A549 (cell line): ENCODE measurements around the gene SYDE1. TPM values are rescaled to one million over a fixed set of nuclear protein-coding genes. Genes with fewer than 3 reads are reported as not detected.

Experiments used
- ATAC-seq, 2 experiments: fragments of 200-7000 bp in 1 of 2; fragments of >200 bp in 1 of 2; cut with Nextera tagmentation in 1 of 2; cut with Tn5 transposase in 1 of 2; 3 replicates each; pipeline versions ENCODE4 v1.8.0 to v1.9.1; 2018 to 2020; ENCODE audit warnings: mild to moderate bottlenecking in 1 of 2, moderate library complexity in 1 of 2
- CTCF ChIA-PET: fragments of 300-600 bp; sonication (Branson Sonifier 250); formaldehyde crosslinking; extraction: SDS; loops from one replicate; lab custom pipeline; 2021; ENCODE audit warnings: antibody characterized with exemption, inconsistent platforms; lab: Yijun Ruan, JAX
- POLR2A ChIA-PET: fragments of 350-600 bp; formaldehyde crosslinking; extraction: SDS; loops from one replicate; lab custom pipeline; 2021; ENCODE audit warnings: antibody characterized with exemption, inconsistent platforms; lab: Yijun Ruan, JAX
- DNase-seq, 2 experiments: peaks; one replicate each; pipeline versions ENCODE4 v3.0.0 to v3.0.0-alpha.2; 2011 to 2016; ENCODE audit warnings: low read depth in 1 of 2, low spot score in 1 of 2
- FAIRE-seq: peaks from 2 replicates; lab custom pipeline; 2011; peaks lifted over from hg19 to GRCh38; lab: Jason Lieb, UNC
- H3K27ac ChIP-seq, 2 experiments: fragments of >200 bp; sonication (Bioruptor Twin); formaldehyde crosslinking; 3 replicates each; pipeline ENCODE4 v1.5.1; 2016 to 2017
- H3K4me1 ChIP-seq: fragments of >200 bp; sonication (Bioruptor Twin); formaldehyde crosslinking; 3 replicates; pipeline ENCODE4 v1.6.1; 2016
- H3K4me2 ChIP-seq: fragments of >200 bp; sonication (Bioruptor Twin); formaldehyde crosslinking; 3 replicates; pipeline ENCODE4 v1.6.1; 2016
- H3K4me3 ChIP-seq: fragments of >200 bp; sonication (Bioruptor Twin); formaldehyde crosslinking; 3 replicates; pipeline ENCODE4 v1.5.1; 2016
- H3K9me3 ChIP-seq: fragments of >200 bp; sonication (Bioruptor Twin); formaldehyde crosslinking; 3 replicates; pipeline ENCODE4 v1.6.1; 2016
- BCL3 ChIP-seq: fragments of >200 bp; sonication (Bioruptor Twin); formaldehyde crosslinking; IDR thresholded peaks from 3 replicates; pipeline ENCODE4 v1.6.1; 2016
- CBX8 ChIP-seq: fragments of 200-600 bp; sonication (generic); IDR thresholded peaks from 2 replicates; pipeline ENCODE4 v1.6.1; 2016
- CEBPB ChIP-seq, 2 experiments: fragments of >200 bp in 1 of 2; sonication (Bioruptor Twin) in 1 of 2; formaldehyde crosslinking in 1 of 2; IDR thresholded peaks; 2 replicates each; pipeline ENCODE4 v1.6.1; 2012 to 2016
- CHD4 ChIP-seq: fragments of 200-600 bp; sonication (generic); IDR thresholded peaks from 2 replicates; pipeline ENCODE4 v1.6.1; 2016; ENCODE audit warnings: antibody characterized with exemption, mild to moderate bottlenecking, borderline replicate concordance
- CTCF ChIP-seq: fragments of >200 bp; sonication (Bioruptor Twin); formaldehyde crosslinking; IDR thresholded peaks from 3 replicates; pipeline ENCODE4 v1.5.1; 2016
- E2F6 ChIP-seq: IDR thresholded peaks from 2 replicates; pipeline ENCODE4 v1.6.1; 2012; ENCODE audit warnings: low read depth, borderline replicate concordance
- EHMT2 ChIP-seq: fragments of 200-600 bp; sonication (generic); IDR thresholded peaks from 2 replicates; pipeline ENCODE4 v1.6.1; 2016; ENCODE audit warnings: antibody characterized with exemption, low read depth, mild to moderate bottlenecking, moderate library complexity
- ESRRA ChIP-seq: fragments of 150-350 bp; IDR thresholded peaks from 2 replicates; pipeline ENCODE4 v1.6.1; 2014; ENCODE audit warnings: mild to moderate bottlenecking, low read length, borderline replicate concordance
- FOSL2 ChIP-seq, 2 experiments: fragments of 450-650 bp in 1 of 2; fragments of >200 bp in 1 of 2; sonication (Bioruptor Twin) in 1 of 2; formaldehyde crosslinking; IDR thresholded peaks; 2 replicates each; pipeline versions ENCODE4 v1.5.0 to v1.6.1; 2016 to 2020; ENCODE audit warnings: mild to moderate bottlenecking in 1 of 2, moderate library complexity in 1 of 2
- GATA3 ChIP-seq: IDR thresholded peaks from 2 replicates; pipeline ENCODE4 v1.6.1; 2012; ENCODE audit warnings: borderline replicate concordance
- HDAC2 ChIP-seq: fragments of 200-600 bp; sonication (generic); IDR thresholded peaks from 2 replicates; pipeline ENCODE4 v1.6.1; 2016
- HES2 ChIP-seq: fragments of >200 bp; sonication (Bioruptor Twin); formaldehyde crosslinking; IDR thresholded peaks from 2 replicates; pipeline ENCODE4 v1.6.1; 2016
- HMGXB4 ChIP-seq: fragments of 250-450 bp; sonication (Bioruptor Pico); IDR thresholded peaks from 2 replicates; pipeline ENCODE4 v1.5.0; 2021; ENCODE audit warnings: mild to moderate bottlenecking, moderate library complexity, borderline replicate concordance
- HOXB13 ChIP-seq: fragments of 250-450 bp; sonication (Bioruptor Pico); IDR thresholded peaks from 2 replicates; pipeline ENCODE4 v1.5.0; 2020; ENCODE audit warnings: low read depth, mild to moderate bottlenecking, moderate library complexity
- JUNB ChIP-seq: fragments of >200 bp; sonication (Bioruptor Twin); formaldehyde crosslinking; IDR thresholded peaks from 2 replicates; pipeline ENCODE4 v1.6.1; 2016
- MAX ChIP-seq: IDR thresholded peaks from 2 replicates; pipeline ENCODE4 v1.6.1; 2012
- POLR2A ChIP-seq: IDR thresholded peaks from 2 replicates; pipeline ENCODE4 v1.6.1; 2012; ENCODE audit warnings: mild to moderate bottlenecking, low read length
- POLR2AphosphoS2 ChIP-seq: conservative IDR thresholded peaks from 2 replicates; pipeline ENCODE4 v1.6.1; 2012; ENCODE audit warnings: low read length, improper control_type of control experiment, inconsistent platforms
- RAD21 ChIP-seq, 2 experiments: fragments of >200 bp in 1 of 2; sonication (Bioruptor Twin) in 1 of 2; formaldehyde crosslinking in 1 of 2; IDR thresholded peaks in 1 of 2; conservative IDR thresholded peaks in 1 of 2; 2 replicates in 1 of 2; 3 replicates in 1 of 2; pipeline ENCODE4 v1.6.1; 2012 to 2018; ENCODE audit warnings: inconsistent platforms in 1 of 2
- RFX5 ChIP-seq: fragments of 450-650 bp; IDR thresholded peaks from 2 replicates; pipeline ENCODE4 v1.7.1; 2014; ENCODE audit warnings: antibody characterized with exemption, mild to moderate bottlenecking, moderate library complexity
- RNF2 ChIP-seq: fragments of 200-600 bp; sonication (generic); IDR thresholded peaks from 2 replicates; pipeline ENCODE4 v1.6.1; 2016; ENCODE audit warnings: low read depth, mild to moderate bottlenecking, antibody characterized with exemption, moderate library complexity, borderline replicate concordance
- ZNF302 ChIP-seq: fragments of 250-450 bp; sonication (Bioruptor Pico); IDR thresholded peaks from 2 replicates; pipeline ENCODE4 v1.9.0; 2021; ENCODE audit warnings: inconsistent platforms, mild to moderate bottlenecking, moderate library complexity
- WGBS: methylation state at CpG from one replicate; pipeline ENCODE4 v1.1.6; 2017; ENCODE audit errors: missing lambda C conversion rate; 5-methylcytosine and 5-hydroxymethylcytosine counted together
- polyA plus RNA-seq, 4 experiments: library from polyadenylated mRNA; depleted of rRNA in 3 of 4; stranded (reverse); fragments of >200 nt; fragmentation: RNase III in 1 of 4; extraction: RNeasy Plus Mini Kit Qiagen cat#74134 plus additional on column Dnase treatment in 1 of 4; gene quantifications; 2 replicates in 3 of 4; 3 replicates in 1 of 4; pipeline ENCODE4 v1.2.3, GENCODE V29; 2011 to 2017

SYDE1 gene
- polyA plus RNA-seq, 2 of the 4 experiments (the other 2 are of a cell fraction): 5.5 to 8.8 TPM

- H3K27ac ChIP-seq: no peak overlapping the region
- no peak for FAIRE-seq
- ChIA-PET POLR2A (no interaction called here), CTCF (interaction anchor here (1.7 kb wide), 1 partner anchor 18 kb away, joined by 5 read pairs; no protein-coding TSS in a partner anchor)
- peaks cover 6% of the 10 kb centered on the region; the same call in 2 of the 3 replicates for H3K4me1 ChIP-seq
- no peaks in the 10 kb centered on the region for H3K9me3 ChIP-seq
- no peak overlapping the region for H3K4me3 ChIP-seq
- no peak for TF ChIP-seq MAX
- no peak for TF ChIP-seq RAD21 (conservative IDR thresholded peaks at IDR 0.05 in 1 of 2, IDR thresholded peaks at IDR 0.05 in 1 of 2)
- TF ChIP-seq GATA3: no peak
- no peak for TF ChIP-seq HDAC2
- no peak for TF ChIP-seq E2F6
- TF ChIP-seq EHMT2: no peak
- H3K4me2 ChIP-seq: no peak overlapping the region
- WGBS: no CpG with 5 or more reads among the region's 17 CpGs
- DNase-seq: no peak
- ATAC-seq: no peak
Observed at GRCh38 chr19:15110418-15110815, 3.2 kb downstream of the SYDE1 start.

- Histone ChIP-seq H3K4me1 (peaks cover under 1% of the 10 kb centered on the region; the same call in 1 of the 3 replicates), H3K27ac (no peak overlapping the region), H3K4me3 (no peak overlapping the region), H3K4me2 (no peak overlapping the region), H3K9me3 (no peaks in the 10 kb centered on the region)
- WGBS: 83% methylated on average over 1 of the region's 1 CpG
- TF ChIP-seq POLR2AphosphoS2 (no peak), RFX5 (no peak), CEBPB (IDR thresholded peaks at IDR 0.05) (no peak), CBX8 (no peak)
- ATAC-seq (no peak), DNase-seq (no peak), FAIRE-seq (no peak)
- ChIA-PET POLR2A (no interaction called here), CTCF (interaction anchor here (1.7 kb wide), 1 partner anchor 20 kb away, joined by 5 read pairs; no protein-coding TSS in a partner anchor)
Observed at GRCh38 chr19:15111758-15112157, 4.6 kb downstream of the SYDE1 start.

GRCh38 chr19:15112385-15112784, 5.2 kb downstream of the SYDE1 start:
- H3K4me2 ChIP-seq: no peak overlapping the region
- H3K4me1 ChIP-seq: no peaks in the 10 kb centered on the region; the same call in 2 of the 3 replicates
- peak in 1 of 2 experiments; percentile 34 for DNase-seq
- TF ChIP-seq HMGXB4: no peak
- no peak for TF ChIP-seq RNF2
- no peak for TF ChIP-seq ZNF302 (CRISPR knock-in tag)
- TF ChIP-seq POLR2A: no peak
- no peak for TF ChIP-seq CHD4
- TF ChIP-seq CEBPB (IDR thresholded peaks at IDR 0.05): no peak
- no peak for TF ChIP-seq BCL3
- TF ChIP-seq POLR2AphosphoS2: no peak
- no peak for TF ChIP-seq JUNB
- TF ChIP-seq HOXB13 (CRISPR knock-in tag): no peak
- no peak for TF ChIP-seq HDAC2
- TF ChIP-seq HES2: no peak
- no peak for TF ChIP-seq FOSL2 (IDR thresholded peaks at IDR 0.05)
- TF ChIP-seq FOSL2 (CRISPR knock-in tag; IDR thresholded peaks at IDR 0.05): no peak
- TF ChIP-seq ESRRA: no peak
- no peak for TF ChIP-seq CTCF
- TF ChIP-seq, all 56 proteins: peak for 0
- CTCF ChIA-PET: interaction anchor here (0.7 kb wide), 1 partner anchor 37 kb away, joined by 3 read pairs; no protein-coding TSS in a partner anchor
- H3K9me3 ChIP-seq: no peaks in the 10 kb centered on the region
- ATAC-seq: no peak
- no peak overlapping the region for H3K4me3 ChIP-seq
- POLR2A ChIA-PET: interaction anchor here (0.9 kb wide), 1 partner anchor 13 kb away, joined by 4 read pairs; a partner anchor contains a TSS
- no peak overlapping the region for H3K27ac ChIP-seq
- WGBS: 84% methylated on average over 11 of the region's 11 CpGs
- no peak for FAIRE-seq
